Keratinocyte (primary cell): ENCODE data around the gene NTMT1. TPM values are rescaled to one million over a fixed set of nuclear protein-coding genes. Genes with fewer than 3 reads are reported as not detected.

Experiments used
- DNase-seq: peaks from one replicate; pipeline ENCODE4 v3.0.0-alpha.2; 2011; ENCODE audit warnings: low read depth, missing footprints, low spot score
- FAIRE-seq: peaks from 2 replicates; lab custom pipeline; 2011; peaks lifted over from hg19 to GRCh38; lab: Jason Lieb, UNC
- H2AFZ ChIP-seq: 2 replicates; pipeline ENCODE4 v1.6.0; 2012; ENCODE audit warnings: low read length, control low read depth, inconsistent platforms; ENCODE audit not compliant: control insufficient read depth
- H3K27ac ChIP-seq: 2 replicates; pipeline ENCODE4 v1.5.1; 2011; ENCODE audit warnings: low read length; ENCODE audit not compliant: control insufficient read depth, insufficient read depth
- H3K27me3 ChIP-seq: 3 replicates; pipeline ENCODE4 v1.6.0; 2011; ENCODE audit warnings: low read length; ENCODE audit not compliant: control insufficient read depth, insufficient read depth; ENCODE audit errors: extremely low read depth
- H3K36me3 ChIP-seq, 2 experiments: 2 replicates in 1 of 2; 3 replicates in 1 of 2; pipeline ENCODE4 v1.5.1; 2011; ENCODE audit warnings: low read length in 2 of 2, mild to moderate bottlenecking in 1 of 2; ENCODE audit not compliant: control insufficient read depth in 2 of 2, insufficient read depth in 2 of 2; ENCODE audit errors: extremely low read depth in 1 of 2
- H3K4me1 ChIP-seq: 3 replicates; pipeline ENCODE4 v1.5.1; 2011; ENCODE audit warnings: low read length; ENCODE audit not compliant: control insufficient read depth, insufficient read depth; ENCODE audit errors: extremely low read depth
- H3K4me2 ChIP-seq: 3 replicates; pipeline ENCODE4 v1.6.0; 2011; ENCODE audit warnings: low read depth, low read length; ENCODE audit not compliant: control insufficient read depth, insufficient read depth; ENCODE audit errors: extremely low read depth
- H3K4me3 ChIP-seq, 3 experiments: fragments of 200-600 bp in 1 of 3; sonication (generic) in 1 of 3; 2 replicates in 2 of 3; 3 replicates in 1 of 3; pipeline ENCODE4 v1.5.1; 2011 to 2016; ENCODE audit warnings: low read length in 3 of 3, mild to moderate bottlenecking in 3 of 3, control low read depth in 2 of 3, inconsistent platforms in 1 of 3, low read depth in 1 of 3, mixed read lengths in 1 of 3, mixed run types in 1 of 3, moderate library complexity in 1 of 3; ENCODE audit not compliant: control insufficient read depth in 2 of 3, insufficient read depth in 2 of 3; ENCODE audit errors: extremely low read depth in 1 of 3
- H3K79me2 ChIP-seq: 2 replicates; pipeline ENCODE4 v1.6.0; 2012; ENCODE audit warnings: low read length; ENCODE audit not compliant: control insufficient read depth, insufficient read depth
- H3K9ac ChIP-seq: 3 replicates; pipeline ENCODE4 v1.6.0; 2011; ENCODE audit warnings: low read length; ENCODE audit not compliant: control insufficient read depth, insufficient read depth; ENCODE audit errors: extremely low read depth
- H3K9me1 ChIP-seq: 3 replicates; pipeline ENCODE4 v1.6.0; 2011; ENCODE audit warnings: low read length; ENCODE audit not compliant: control insufficient read depth, insufficient read depth; ENCODE audit errors: extremely low read depth
- H3K9me3 ChIP-seq: 2 replicates; pipeline ENCODE4 v1.5.1; 2012; ENCODE audit warnings: low read depth, low read length; ENCODE audit not compliant: control insufficient read depth
- H4K20me1 ChIP-seq: 3 replicates; pipeline ENCODE4 v1.6.0; 2011; ENCODE audit warnings: low read length; ENCODE audit not compliant: control insufficient read depth, insufficient read depth; ENCODE audit errors: extremely low read depth
- CTCF ChIP-seq, 3 experiments: IDR thresholded peaks in 1 of 3; conservative IDR thresholded peaks in 1 of 3; optimal IDR thresholded peaks in 1 of 3; 2 replicates in 2 of 3; 3 replicates in 1 of 3; pipeline versions ENCODE3 to v1.5.1; 2011; ENCODE audit warnings: low read length in 3 of 3, mild to moderate bottlenecking in 3 of 3, moderate library complexity in 2 of 3, control low read depth in 1 of 3, inconsistent platforms in 1 of 3; ENCODE audit not compliant: insufficient read depth in 2 of 3; ENCODE audit errors: extremely low read depth in 1 of 3
- EZH2 ChIP-seq: IDR thresholded peaks from one replicate; pipeline ENCODE4 v1.6.1; 2012; ENCODE audit warnings: inconsistent platforms, mild to moderate bottlenecking, low read length, moderate library complexity
- dilution Hi-C: fragments of 300-500 bp; cut with MboI; formaldehyde crosslinking; loops from one replicate; pipeline ENCODE4 v1.7.0; 2020; ENCODE audit warnings: low sequenced_read_pairs; ENCODE audit not compliant: extremely low pct_ligation_motif_present
- polyA plus RNA-seq, 5 experiments: library from polyadenylated mRNA; depleted of rRNA in 3 of 5; stranded (reverse) in 3 of 5; stranded (forward) in 1 of 5; unstranded in 1 of 5; fragments of >200 nt; gene quantifications; 1 replicate in 1 of 5; 2 replicates in 3 of 5; 3 replicates in 1 of 5; pipeline versions ENCODE4 v1.2.1 to v1.2.3, GENCODE V29; 2011 to 2012; ENCODE audit warnings: missing spikeins in 2 of 5, low read depth in 1 of 5, low replicate concordance in 1 of 5

NTMT1 gene
- polyA plus RNA-seq, 1 donor (not counting 4 experiments of a cell fraction or from before 2014, with no cell fraction given) = 50.2 TPM

GRCh38 chr9:129619787-129620668 is 5.9 kb upstream of the NTMT1 start:
- Histone ChIP-seq H3K9me1 (no peaks in the 10 kb centered on the region), H3K4me2 (peak overlapping the region; percentile 71), H3K36me3 (no peaks in the 10 kb centered on the region), H3K4me1 (peaks cover 15% of the 10 kb centered on the region), H3K9me3 (no peaks in the 10 kb centered on the region), H3K27me3 (peaks cover 3% of the 10 kb centered on the region), H3K79me2 (no peaks in the 10 kb centered on the region), H4K20me1 (no peaks in the 10 kb centered on the region), H3K27ac (no peak overlapping the region), H2AFZ (peak overlapping the region; percentile 56), H3K9ac (peak overlapping the region; percentile 28), H3K4me3 (peak overlapping the region; percentile 25 to 54 (median 44))
- no peak for FAIRE-seq
- dilution Hi-C loops = loop anchor here (25.0 kb wide), 1 partner anchor 458 kb away; no protein-coding TSS in a partner anchor
- peak in 2 of 3 experiments; percentile 28 to 41 for TF ChIP-seq CTCF (optimal IDR thresholded peaks at IDR 0.05 in 1 of 3, IDR thresholded peaks at IDR 0.05 in 1 of 3, conservative IDR thresholded peaks at IDR 0.05 in 1 of 3; ENCODE audit: extremely low read depth in 1 of 3, insufficient read depth in 2 of 3, low read length in 3 of 3)
- TF ChIP-seq EZH2 = no peak
- DNase-seq = no peak

- no peaks in the 10 kb centered on the region for H3K79me2 ChIP-seq
- FAIRE-seq (no peak), DNase-seq (no peak)
- H3K4me3 ChIP-seq = peak within 1 kb of the TSS; percentile 25 to 54 (median 44)
- H3K27ac ChIP-seq = no peak within 1 kb of the TSS
- dilution Hi-C loops = loop anchor here (25.0 kb wide), 1 partner anchor 458 kb away; no protein-coding TSS in a partner anchor
- H3K36me3 ChIP-seq = no peaks in the 10 kb centered on the region
- no peaks in the 10 kb centered on the region for H3K9me1 ChIP-seq
- no peak for TF ChIP-seq CTCF (optimal IDR thresholded peaks at IDR 0.05 in 1 of 3, IDR thresholded peaks at IDR 0.05 in 1 of 3, conservative IDR thresholded peaks at IDR 0.05 in 1 of 3; ENCODE audit: extremely low read depth in 1 of 3, insufficient read depth in 2 of 3, low read length in 3 of 3)
- H3K4me2 ChIP-seq = peak within 1 kb of the TSS; percentile 71
- no peaks in the 10 kb centered on the region for H3K9me3 ChIP-seq
- H4K20me1 ChIP-seq = no peaks in the 10 kb centered on the region
- peak within 1 kb of the TSS; percentile 28 for H3K9ac ChIP-seq
- peak within 1 kb of the TSS; percentile 56 for H2AFZ ChIP-seq
- H3K27me3 ChIP-seq = peaks cover 3% of the 10 kb centered on the region
- H3K4me1 ChIP-seq = peaks cover 21% of the 10 kb centered on the region
Observed at GRCh38 chr9:129620669-129621295, 5.2 kb upstream of the NTMT1 start, which contains the start of gene C9orf50. C9orf50 (minus strand) TSS chr9:129621101; CDS start chr9:129620574, 527 bp downstream.
